ENCODE data around the gene BIRC2. TPM values are rescaled to one million over a fixed set of nuclear protein-coding genes. Genes with fewer than 3 reads are reported as not detected.

Gene BIRC2
- total RNA-seq, 1 donor from 2014 or later = 63.9 TPM

GRCh38 chr11:102398297-102398696 is 51.3 kb downstream of the BIRC2 start:
- DNase-seq (ENCODE audit: low read depth) = no peak
- Histone ChIP-seq H3K36me3 (ENCODE audit: control insufficient read depth, insufficient read depth, low read length) (peaks cover 1% of the 10 kb centered on the region), H3K27me3 (ENCODE audit: control insufficient read depth, insufficient read depth, low read length) (no peaks in the 10 kb centered on the region), H3K4me3 (ENCODE audit: low read depth, low read length) (no peak overlapping the region)
- TF ChIP-seq CTCF (IDR thresholded peaks at IDR 0.05; ENCODE audit: insufficient read depth, low read length, poor library complexity, severe bottlenecking) = no peak

DNA sequence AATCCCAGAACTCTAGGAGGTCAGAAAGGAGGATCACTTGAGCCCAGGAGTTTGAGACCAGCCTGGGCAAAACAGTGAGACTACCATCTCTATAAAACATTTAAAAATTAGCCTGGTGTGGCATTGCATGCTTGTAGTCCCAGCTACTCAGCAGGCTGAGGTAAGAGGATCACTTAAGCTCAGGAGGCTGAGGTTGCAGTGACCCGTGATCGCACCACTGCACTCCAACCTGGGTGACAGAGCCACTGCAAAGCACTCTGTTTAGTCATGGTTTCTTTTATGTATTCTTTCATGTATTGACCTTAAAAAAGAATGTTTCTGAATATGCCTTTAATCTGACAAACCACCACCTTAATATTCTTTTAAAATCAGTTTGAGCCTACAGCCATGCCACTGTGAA is 52.2 kb downstream of the BIRC2 start:
- H3K4me3 ChIP-seq (ENCODE audit: low read depth, low read length) = no peak overlapping the region
- H3K27me3 ChIP-seq (ENCODE audit: control insufficient read depth, insufficient read depth, low read length) = no peaks in the 10 kb centered on the region
- DNase-seq (ENCODE audit: low read depth) = no peak
- no peaks in the 10 kb centered on the region for H3K36me3 ChIP-seq (ENCODE audit: control insufficient read depth, insufficient read depth, low read length)
- TF ChIP-seq CTCF (IDR thresholded peaks at IDR 0.05; ENCODE audit: insufficient read depth, low read length, poor library complexity, severe bottlenecking) = no peak

DNA sequence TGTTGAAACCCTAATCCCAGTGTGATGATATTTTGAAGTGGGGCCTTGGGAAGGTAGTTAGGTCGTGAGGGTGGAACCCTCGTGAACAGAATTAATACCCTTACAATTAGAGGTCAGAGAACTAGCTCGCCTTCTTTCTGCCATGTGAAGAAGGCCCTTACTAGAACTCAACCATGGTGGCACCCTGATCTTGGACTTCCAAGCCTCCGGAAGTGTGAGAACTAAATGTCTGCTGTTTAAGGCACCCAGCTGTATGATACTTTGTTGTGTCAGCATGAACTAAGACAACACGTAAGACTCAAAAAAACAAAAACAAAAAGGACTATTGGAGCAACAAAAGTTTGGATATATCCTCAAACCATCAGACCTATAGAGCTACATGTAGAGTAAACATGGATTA is 53.6 kb downstream of the BIRC2 start:
- H3K27me3 ChIP-seq (ENCODE audit: control insufficient read depth, insufficient read depth, low read length) = no peaks in the 10 kb centered on the region
- no peak for DNase-seq (ENCODE audit: low read depth)
- H3K36me3 ChIP-seq (ENCODE audit: control insufficient read depth, insufficient read depth, low read length) = no peaks in the 10 kb centered on the region
- H3K4me3 ChIP-seq (ENCODE audit: low read depth, low read length) = no peak overlapping the region
- TF ChIP-seq CTCF (IDR thresholded peaks at IDR 0.05; ENCODE audit: insufficient read depth, low read length, poor library complexity, severe bottlenecking) = no peak

DNA sequence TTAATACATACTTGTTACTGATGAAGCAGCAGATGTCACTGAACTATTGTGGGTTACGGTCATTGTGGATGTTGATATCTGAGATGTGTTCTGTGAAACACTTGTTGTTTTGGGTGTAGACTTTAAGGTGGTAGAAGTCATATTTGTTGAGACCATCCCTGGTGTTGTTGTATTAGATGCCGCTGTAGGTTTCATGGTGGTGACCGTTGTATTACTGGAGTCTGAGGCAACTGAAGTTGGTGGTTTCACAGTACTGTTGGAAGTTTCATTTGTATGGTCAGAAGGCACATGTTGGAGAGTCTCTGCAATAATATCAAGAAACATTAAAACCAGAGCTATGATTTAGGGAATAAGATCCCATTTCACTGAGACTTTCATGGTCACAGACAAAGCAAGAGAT is 54.9 kb downstream of the BIRC2 start:
- H3K27me3 ChIP-seq (ENCODE audit: control insufficient read depth, insufficient read depth, low read length) = no peaks in the 10 kb centered on the region
- no peak overlapping the region for H3K4me3 ChIP-seq (ENCODE audit: low read depth, low read length)
- no peaks in the 10 kb centered on the region for H3K36me3 ChIP-seq (ENCODE audit: control insufficient read depth, insufficient read depth, low read length)
- TF ChIP-seq CTCF (IDR thresholded peaks at IDR 0.05; ENCODE audit: insufficient read depth, low read length, poor library complexity, severe bottlenecking) = no peak
- DNase-seq (ENCODE audit: low read depth) = no peak

DNA sequence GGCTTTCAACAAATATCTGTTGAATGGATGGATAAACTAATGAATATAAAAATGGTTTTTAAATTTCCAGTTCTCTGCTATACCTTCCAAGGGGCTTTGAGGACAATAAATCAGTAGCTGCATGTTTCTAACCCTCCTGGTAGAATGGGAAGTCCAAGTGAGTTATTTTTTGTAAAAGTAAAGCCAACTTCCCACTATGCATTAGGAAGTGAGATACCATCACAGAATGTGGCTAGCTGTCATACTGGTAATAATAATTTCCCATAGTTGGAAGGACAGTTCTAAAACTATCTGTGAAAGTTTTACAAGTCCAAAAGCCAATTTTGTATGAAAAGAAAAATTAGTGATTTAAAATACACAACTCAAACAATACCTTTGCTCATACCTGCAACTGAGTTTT is 55.5 kb downstream of the BIRC2 start:
- no peak for TF ChIP-seq CTCF (IDR thresholded peaks at IDR 0.05; ENCODE audit: insufficient read depth, low read length, poor library complexity, severe bottlenecking)
- Histone ChIP-seq H3K27me3 (ENCODE audit: control insufficient read depth, insufficient read depth, low read length) (no peaks in the 10 kb centered on the region), H3K4me3 (ENCODE audit: low read depth, low read length) (no peak overlapping the region)

DNA sequence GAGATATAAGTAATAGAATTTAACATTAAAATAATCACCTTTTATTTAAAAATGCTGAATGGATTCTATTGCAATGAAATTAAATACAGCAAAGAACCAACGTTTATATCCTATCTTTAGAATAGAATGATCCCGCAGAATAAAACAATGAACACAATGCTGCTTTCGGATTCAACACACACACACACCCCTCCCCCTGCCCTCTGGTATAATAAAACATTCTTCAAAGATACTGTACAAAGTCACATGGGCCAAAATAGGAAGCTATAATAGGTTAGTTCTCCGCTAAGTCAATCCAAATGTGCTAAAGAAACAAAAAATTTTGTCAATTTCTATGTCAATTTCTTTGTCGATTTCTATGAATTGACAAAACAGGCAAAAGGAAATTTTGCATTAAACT is 58.5 kb downstream of the BIRC2 start:
- no peak for DNase-seq (ENCODE audit: low read depth)
- Histone ChIP-seq H3K27me3 (ENCODE audit: control insufficient read depth, insufficient read depth, low read length) (no peaks in the 10 kb centered on the region), H3K36me3 (ENCODE audit: control insufficient read depth, insufficient read depth, low read length) (no peaks in the 10 kb centered on the region), H3K4me3 (ENCODE audit: low read depth, low read length) (no peak overlapping the region)
- TF ChIP-seq CTCF (IDR thresholded peaks at IDR 0.05; ENCODE audit: insufficient read depth, low read length, poor library complexity, severe bottlenecking) = no peak

More for the DNA sequence above, 55.5 kb downstream of the BIRC2 start:
- no peaks in the 10 kb centered on the region for H3K36me3 ChIP-seq (ENCODE audit: control insufficient read depth, insufficient read depth, low read length)
- no peak for DNase-seq (ENCODE audit: low read depth)
